Measurements from ENCODE around the gene SSC4D. TPM values are rescaled to one million over a fixed set of nuclear protein-coding genes. Genes with fewer than 3 reads are reported as not detected.
A peak's percentile ranks its signal among the peaks of the same experiment; 100 is the strongest.

The SSC4D gene
- total and polyA plus RNA-seq, 9 of the 15 experiments (the other 6 are each of a cell fraction or from before 2014, with no cell fraction given), result 0.06 to 1.1 (median 0.85) TPM; not detected in 1

DNA sequence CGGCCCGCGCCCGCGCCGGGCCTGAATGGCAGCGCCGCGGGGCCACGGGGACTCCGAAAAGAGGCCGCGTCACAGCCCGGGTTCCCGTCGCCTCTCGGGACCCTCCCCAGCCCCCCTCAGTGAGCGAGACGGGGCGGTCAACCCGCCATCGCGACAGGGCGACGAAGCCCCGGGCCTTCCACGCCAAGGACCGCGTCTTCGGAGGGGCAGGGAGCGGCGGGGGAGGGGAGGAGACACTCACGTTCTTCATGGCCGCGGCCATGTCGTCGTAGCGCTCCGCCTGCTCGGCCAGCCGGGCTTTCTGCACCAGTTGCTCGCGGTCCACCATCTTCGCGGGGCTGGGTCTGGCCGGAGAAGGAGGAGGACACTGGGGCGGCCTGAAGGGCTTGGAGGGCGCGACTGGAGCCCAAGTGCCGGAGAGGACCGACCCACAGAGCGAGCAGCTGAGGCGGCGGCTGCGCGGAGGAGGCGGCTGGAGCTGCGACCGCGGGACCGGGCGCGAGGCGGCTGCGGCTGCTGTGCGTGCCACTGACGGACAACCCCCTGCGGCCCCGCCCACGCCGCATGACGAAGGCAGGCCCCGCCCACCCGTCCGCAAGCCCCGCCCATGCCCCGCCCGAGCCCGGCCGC is 50.9 kb downstream of the SSC4D start, which contains the start of gene YWHAG (continued):
- TF ChIP-seq, protein P1, sequence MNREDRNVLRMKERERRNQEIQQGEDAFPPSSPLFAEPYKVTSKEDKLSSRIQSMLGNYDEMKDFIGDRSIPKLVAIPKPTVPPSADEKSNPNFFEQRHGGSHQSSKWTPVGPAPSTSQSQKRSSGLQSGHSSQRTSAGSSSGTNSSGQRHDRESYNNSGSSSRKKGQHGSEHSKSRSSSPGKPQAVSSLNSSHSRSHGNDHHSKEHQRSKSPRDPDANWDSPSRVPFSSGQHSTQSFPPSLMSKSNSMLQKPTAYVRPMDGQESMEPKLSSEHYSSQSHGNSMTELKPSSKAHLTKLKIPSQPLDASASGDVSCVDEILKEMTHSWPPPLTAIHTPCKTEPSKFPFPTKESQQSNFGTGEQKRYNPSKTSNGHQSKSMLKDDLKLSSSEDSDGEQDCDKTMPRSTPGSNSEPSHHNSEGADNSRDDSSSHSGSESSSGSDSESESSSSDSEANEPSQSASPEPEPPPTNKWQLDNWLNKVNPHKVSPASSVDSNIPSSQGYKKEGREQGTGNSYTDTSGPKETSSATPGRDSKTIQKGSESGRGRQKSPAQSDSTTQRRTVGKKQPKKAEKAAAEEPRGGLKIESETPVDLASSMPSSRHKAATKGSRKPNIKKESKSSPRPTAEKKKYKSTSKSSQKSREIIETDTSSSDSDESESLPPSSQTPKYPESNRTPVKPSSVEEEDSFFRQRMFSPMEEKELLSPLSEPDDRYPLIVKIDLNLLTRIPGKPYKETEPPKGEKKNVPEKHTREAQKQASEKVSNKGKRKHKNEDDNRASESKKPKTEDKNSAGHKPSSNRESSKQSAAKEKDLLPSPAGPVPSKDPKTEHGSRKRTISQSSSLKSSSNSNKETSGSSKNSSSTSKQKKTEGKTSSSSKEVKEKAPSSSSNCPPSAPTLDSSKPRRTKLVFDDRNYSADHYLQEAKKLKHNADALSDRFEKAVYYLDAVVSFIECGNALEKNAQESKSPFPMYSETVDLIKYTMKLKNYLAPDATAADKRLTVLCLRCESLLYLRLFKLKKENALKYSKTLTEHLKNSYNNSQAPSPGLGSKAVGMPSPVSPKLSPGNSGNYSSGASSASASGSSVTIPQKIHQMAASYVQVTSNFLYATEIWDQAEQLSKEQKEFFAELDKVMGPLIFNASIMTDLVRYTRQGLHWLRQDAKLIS (CRISPR knock-in tag; IDR thresholded peaks at IDR 0.05), result peak; percentile 93
- TF ChIP-seq KDM1A (IDR thresholded peaks at IDR 0.05) (no peak), ZNF695 (CRISPR knock-in tag; IDR thresholded peaks at IDR 0.05) (no peak), JUND (IDR thresholded peaks at IDR 0.05; ENCODE audit: borderline replicate concordance, low read depth, low read length) (peak; percentile 4; the same call in 1 of the 2 replicates), JUND (tag; IDR thresholded peaks at IDR 0.05; ENCODE audit: borderline replicate concordance, low read depth, low read length) (no peak), ETV6 (IDR thresholded peaks at IDR 0.05; ENCODE audit: borderline replicate concordance in 1 of 2, low read depth in 2 of 2, low read length in 1 of 2) (0 out of 4 replicates have a peak, but pooled peaks of 1 of the 2 experiments have one; percentile 2), ETV6 (CRISPR knock-in tag; IDR thresholded peaks at IDR 0.05; ENCODE audit: borderline replicate concordance) (peak; percentile 83), KDM2B (CRISPR knock-in tag; IDR thresholded peaks at IDR 0.05) (0 out of 2 replicates have a peak, but pooled peaks have one; percentile 30), GTF2A2 (tag; IDR thresholded peaks at IDR 0.05) (no peak), CBX5 (IDR thresholded peaks at IDR 0.05; ENCODE audit: borderline replicate concordance, low read depth) (0 out of 2 replicates have a peak, but pooled peaks have one; percentile 42), KAT2B (IDR thresholded peaks at IDR 0.05; ENCODE audit: low read depth, low read length) (no peak), MIER1 (IDR thresholded peaks at IDR 0.05; ENCODE audit: low read depth) (no peak), ILF3 (IDR thresholded peaks at IDR 0.05; ENCODE audit: borderline replicate concordance) (0 out of 2 replicates have a peak, but pooled peaks have one; percentile 26), ETV1 (tag; conservative IDR thresholded peaks at IDR 0.05; ENCODE audit: low read depth) (no peak), RFX5 (IDR thresholded peaks at IDR 0.05; ENCODE audit: low read depth, low read length) (no peak), NELFE (IDR thresholded peaks at IDR 0.05; ENCODE audit: insufficient read depth, insufficient read length) (peak; percentile 39), ZNF431 (CRISPR knock-in tag; IDR thresholded peaks at IDR 0.05) (peak; percentile 65; the same call in 1 of the 2 replicates), FOSL1 (tag; conservative IDR thresholded peaks at IDR 0.05) (no peak)
- TF ChIP-seq, protein P2, sequence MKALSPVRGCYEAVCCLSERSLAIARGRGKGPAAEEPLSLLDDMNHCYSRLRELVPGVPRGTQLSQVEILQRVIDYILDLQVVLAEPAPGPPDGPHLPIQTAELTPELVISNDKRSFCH (CRISPR knock-in tag; IDR thresholded peaks at IDR 0.05), result no peak
- TF ChIP-seq, protein P2 (tag; IDR thresholded peaks at IDR 0.05), result peak; percentile 79
- TF ChIP-seq, protein P3, sequence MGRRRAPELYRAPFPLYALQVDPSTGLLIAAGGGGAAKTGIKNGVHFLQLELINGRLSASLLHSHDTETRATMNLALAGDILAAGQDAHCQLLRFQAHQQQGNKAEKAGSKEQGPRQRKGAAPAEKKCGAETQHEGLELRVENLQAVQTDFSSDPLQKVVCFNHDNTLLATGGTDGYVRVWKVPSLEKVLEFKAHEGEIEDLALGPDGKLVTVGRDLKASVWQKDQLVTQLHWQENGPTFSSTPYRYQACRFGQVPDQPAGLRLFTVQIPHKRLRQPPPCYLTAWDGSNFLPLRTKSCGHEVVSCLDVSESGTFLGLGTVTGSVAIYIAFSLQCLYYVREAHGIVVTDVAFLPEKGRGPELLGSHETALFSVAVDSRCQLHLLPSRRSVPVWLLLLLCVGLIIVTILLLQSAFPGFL (CRISPR knock-in tag; IDR thresholded peaks at IDR 0.05), result no peak; the same call in 1 of the 2 replicates

All from K562 (cell line).